HepG2 (cell line): ENCODE data around the gene ECHDC1. TPM values are rescaled to one million over a fixed set of nuclear protein-coding genes. Genes with fewer than 3 reads are reported as not detected.

ENCODE experiments used
- ARID2 ChIP-seq: sonication (generic); formaldehyde crosslinking; IDR thresholded peaks from 2 replicates; pipeline ENCODE4 v1.8.1; 2022; ENCODE audit warnings: mild to moderate bottlenecking, missing genetic modification reagents, borderline replicate concordance
- HOXA3 ChIP-seq: sonication (generic); formaldehyde crosslinking; IDR thresholded peaks from 2 replicates; pipeline ENCODE4 v1.5.0; 2020; ENCODE audit warnings: missing genetic modification reagents
- KLF15 ChIP-seq: sonication (generic); formaldehyde crosslinking; IDR thresholded peaks from 2 replicates; pipeline ENCODE4 v1.8.1; 2023; ENCODE audit warnings: borderline replicate concordance, mild to moderate bottlenecking, inconsistent platforms, missing genetic modification reagents, mixed read lengths
- MEIS1 ChIP-seq: sonication (generic); formaldehyde crosslinking; IDR thresholded peaks from 2 replicates; pipeline ENCODE4 v1.9.0; 2021; ENCODE audit warnings: mild to moderate bottlenecking, missing genetic modification reagents, moderate library complexity, borderline replicate concordance
- MNT ChIP-seq: fragments of 450-650 bp; IDR thresholded peaks from 2 replicates; pipeline ENCODE4 v1.6.1; 2016
- NCOR1 ChIP-seq: fragments of 200-600 bp; sonication (generic); IDR thresholded peaks from 2 replicates; pipeline ENCODE4 v1.7.0; 2017; ENCODE audit warnings: antibody characterized with exemption, low read length, borderline replicate concordance
- NONO ChIP-seq, 2 experiments: fragments of 450-650 bp in 1 of 2; sonication (generic) in 1 of 2; formaldehyde crosslinking in 1 of 2; IDR thresholded peaks in 1 of 2; conservative IDR thresholded peaks in 1 of 2; 2 replicates each; pipeline versions ENCODE4 v1.6.1 to v1.8.0; 2017 to 2022; ENCODE audit warnings: mild to moderate bottlenecking in 1 of 2, missing genetic modification reagents in 1 of 2, moderate library complexity in 1 of 2
- PBX2 ChIP-seq: IDR thresholded peaks from 2 replicates; pipeline ENCODE4 v1.6.1; 2016; ENCODE audit warnings: control low read depth
- RBFOX2 ChIP-seq: fragments of 200-400 bp; formaldehyde crosslinking; IDR thresholded peaks from 2 replicates; pipeline ENCODE4 v1.6.1; 2017; ENCODE audit warnings: low read depth, mild to moderate bottlenecking, low read length
- ZNF17 ChIP-seq: sonication (generic); formaldehyde crosslinking; IDR thresholded peaks from 2 replicates; pipeline ENCODE4 v1.5.0; 2020; ENCODE audit warnings: mild to moderate bottlenecking, missing genetic modification reagents
- ZNF337 ChIP-seq: sonication (generic); formaldehyde crosslinking; IDR thresholded peaks from 2 replicates; pipeline ENCODE4 v1.5.1; 2020; ENCODE audit warnings: missing genetic modification reagents, low read depth, mild to moderate bottlenecking, borderline replicate concordance
- ZNF501 ChIP-seq: sonication (generic); formaldehyde crosslinking; IDR thresholded peaks from 2 replicates; pipeline ENCODE4 v1.5.1; 2020; ENCODE audit warnings: mild to moderate bottlenecking, moderate library complexity, missing genetic modification reagents
- ZNF615 ChIP-seq: sonication (generic); formaldehyde crosslinking; IDR thresholded peaks from 2 replicates; pipeline ENCODE4 v1.5.0; 2020; ENCODE audit warnings: mild to moderate bottlenecking, missing genetic modification reagents, borderline replicate concordance
- ZNF775 ChIP-seq: sonication (generic); formaldehyde crosslinking; IDR thresholded peaks from 2 replicates; pipeline ENCODE4 v1.4.0; 2020; ENCODE audit warnings: missing genetic modification reagents, mild to moderate bottlenecking, moderate library complexity, borderline replicate concordance
- ZNF816 ChIP-seq: sonication (generic); formaldehyde crosslinking; IDR thresholded peaks from 2 replicates; pipeline ENCODE4 v1.8.0; 2022; ENCODE audit warnings: missing genetic modification reagents, mild to moderate bottlenecking, borderline replicate concordance
- ZNF883 ChIP-seq: sonication (generic); formaldehyde crosslinking; IDR thresholded peaks from 2 replicates; pipeline ENCODE4 v1.5.1; 2020; ENCODE audit warnings: mild to moderate bottlenecking, missing genetic modification reagents; ENCODE audit errors: not compliant biosample characterization
- ZZZ3 ChIP-seq: sonication (generic); formaldehyde crosslinking; IDR thresholded peaks from 2 replicates; pipeline ENCODE4 v1.4.0; 2020; ENCODE audit warnings: missing genetic modification reagents, mild to moderate bottlenecking, borderline replicate concordance
- polyA plus RNA-seq, 8 experiments: library from polyadenylated mRNA; depleted of rRNA in 3 of 8; stranded (reverse) in 7 of 8; unstranded in 1 of 8; fragments of >200 nt; fragmentation: Illumina TruSeq in 4 of 8; extraction: Trizol in 4 of 8; gene quantifications; 2 replicates each; pipeline versions ENCODE4 v1.2.1 to v1.2.3, GENCODE V29; 2011 to 2016; ENCODE audit warnings: low read depth in 4 of 8, missing spikeins in 1 of 8, mixed read lengths in 1 of 8; ENCODE audit not compliant: insufficient read depth in 1 of 8
- total RNA-seq, 5 experiments: library from RNA; depleted of rRNA; stranded (reverse); fragments of >200 nt; fragmentation: Illumina TruSeq; extraction: Trizol; gene quantifications; 2 replicates each; pipeline ENCODE4 v1.2.3, GENCODE V29; 2016; ENCODE audit warnings: low read depth in 1 of 5
- TF ChIP-seq, protein P1 (sequence below): sonication (generic); formaldehyde crosslinking; IDR thresholded peaks from 2 replicates; pipeline ENCODE4 v1.5.0; 2020; ENCODE audit warnings: missing genetic modification reagents, mild to moderate bottlenecking, borderline replicate concordance
- TF ChIP-seq, protein P2 (sequence below): sonication (generic); formaldehyde crosslinking; IDR thresholded peaks from 2 replicates; pipeline ENCODE4 v1.5.0; 2020; ENCODE audit warnings: missing genetic modification reagents

Gene ECHDC1
- total and polyA plus RNA-seq, 2 of the 13 experiments (the other 11 are each of a cell fraction or from before 2014, with no cell fraction given): 32.8 to 98.1 TPM

- TF ChIP-seq MNT (0 out of 2 replicates have a peak, but pooled peaks have one; percentile 25), PBX2 (CRISPR knock-in tag) (no peak), ZNF501 (CRISPR knock-in tag) (peak; percentile 94), ZZZ3 (CRISPR knock-in tag) (peak; percentile 80; the same call in 1 of the 2 replicates), RBFOX2 (peak; percentile 95), KLF15 (CRISPR knock-in tag) (0 out of 2 replicates have a peak, but pooled peaks have one; percentile 46), ZNF17 (CRISPR knock-in tag) (no peak), MEIS1 (CRISPR knock-in tag) (peak; percentile 54), NCOR1 (0 out of 2 replicates have a peak, but pooled peaks have one; percentile 45), ZNF883 (CRISPR knock-in tag) (peak; percentile 93), ZNF615 (CRISPR knock-in tag) (peak; percentile 83; the same call in 1 of the 2 replicates), ZNF337 (no peak), ZNF816 (peak; percentile 92; the same call in 1 of the 2 replicates), ARID2 (CRISPR knock-in tag) (peak; percentile 21), ZNF775 (CRISPR knock-in tag) (peak; percentile 62; the same call in 1 of the 2 replicates), HOXA3 (peak; percentile 91), NONO (IDR thresholded peaks at IDR 0.05) (no peak), NONO (CRISPR knock-in tag; conservative IDR thresholded peaks at IDR 0.05) (peak; percentile 79)
- TF ChIP-seq, protein P1, sequence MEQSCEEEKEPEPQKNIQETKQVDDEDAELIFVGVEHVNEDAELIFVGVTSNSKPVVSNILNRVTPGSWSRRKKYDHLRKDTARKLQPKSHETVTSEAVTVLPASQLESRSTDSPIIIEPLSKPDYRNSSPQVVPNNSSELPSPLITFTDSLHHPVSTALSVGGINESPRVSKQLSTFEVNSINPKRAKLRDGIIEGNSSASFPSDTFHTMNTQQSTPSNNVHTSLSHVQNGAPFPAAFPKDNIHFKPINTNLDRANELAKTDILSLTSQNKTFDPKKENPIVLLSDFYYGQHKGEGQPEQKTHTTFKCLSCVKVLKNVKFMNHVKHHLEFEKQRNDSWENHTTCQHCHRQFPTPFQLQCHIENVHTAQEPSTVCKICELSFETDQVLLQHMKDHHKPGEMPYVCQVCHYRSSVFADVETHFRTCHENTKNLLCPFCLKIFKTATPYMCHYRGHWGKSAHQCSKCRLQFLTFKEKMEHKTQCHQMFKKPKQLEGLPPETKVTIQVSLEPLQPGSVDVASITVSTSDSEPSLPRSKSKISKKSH (CRISPR knock-in tag): no peak; the same call in 1 of the 2 replicates
- TF ChIP-seq, protein P2, sequence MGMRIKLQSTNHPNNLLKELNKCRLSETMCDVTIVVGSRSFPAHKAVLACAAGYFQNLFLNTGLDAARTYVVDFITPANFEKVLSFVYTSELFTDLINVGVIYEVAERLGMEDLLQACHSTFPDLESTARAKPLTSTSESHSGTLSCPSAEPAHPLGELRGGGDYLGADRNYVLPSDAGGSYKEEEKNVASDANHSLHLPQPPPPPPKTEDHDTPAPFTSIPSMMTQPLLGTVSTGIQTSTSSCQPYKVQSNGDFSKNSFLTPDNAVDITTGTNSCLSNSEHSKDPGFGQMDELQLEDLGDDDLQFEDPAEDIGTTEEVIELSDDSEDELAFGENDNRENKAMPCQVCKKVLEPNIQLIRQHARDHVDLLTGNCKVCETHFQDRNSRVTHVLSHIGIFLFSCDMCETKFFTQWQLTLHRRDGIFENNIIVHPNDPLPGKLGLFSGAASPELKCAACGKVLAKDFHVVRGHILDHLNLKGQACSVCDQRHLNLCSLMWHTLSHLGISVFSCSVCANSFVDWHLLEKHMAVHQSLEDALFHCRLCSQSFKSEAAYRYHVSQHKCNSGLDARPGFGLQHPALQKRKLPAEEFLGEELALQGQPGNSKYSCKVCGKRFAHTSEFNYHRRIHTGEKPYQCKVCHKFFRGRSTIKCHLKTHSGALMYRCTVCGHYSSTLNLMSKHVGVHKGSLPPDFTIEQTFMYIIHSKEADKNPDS: no peak
These were observed at the start of gene ECHDC1 (continued) for GRCh38 chr6:127342946-127343808.
